Measurements from ENCODE around the gene MTA1.

- TF ChIP-seq YY1 (IDR thresholded peaks at IDR 0.05; ENCODE audit: insufficient read depth, insufficient read length) (no peak), ZNF274 (IDR thresholded peaks at IDR 0.05; ENCODE audit: low read depth, low read length) (no peak), SUZ12 (IDR thresholded peaks at IDR 0.05; ENCODE audit: extremely low read depth, insufficient read depth, insufficient read length) (no peak)
These were observed 51.0 kb downstream of the MTA1 start for GRCh38 chr14:105470350-105471296.
